Heart right ventricle (tissue), 16 donors: ENCODE results near the gene GLDN. TPM values are rescaled to one million over a fixed set of nuclear protein-coding genes. Genes with fewer than 3 reads are reported as not detected.
"Not testable (repeated sequence)": the region's sequence is repeated elsewhere in the genome, so short reads cannot be mapped to it uniquely, and the experiment has no call there.

Experiments used
- ATAC-seq, 8 donors: fragments of 200-7000 bp; cut with Tn5 transposase; one replicate each; pipeline ENCODE4 v1.9.1; 2020; ENCODE audit warnings: mild to moderate bottlenecking in 8 of 8, moderate library complexity in 8 of 8, moderate number of reproducible peaks in 1 of 8
- DNase-seq, 2 donors: peaks; one replicate each; pipeline ENCODE4 v3.0.0-alpha.2; 2020
- H3K27ac ChIP-seq, 10 donors: fragments of 200-600 bp; sonication (generic) in 2 of 10; one replicate each; pipeline versions ENCODE4 v1.5.0 to v1.8.0; 2020 to 2022; ENCODE audit warnings: mild to moderate bottlenecking in 3 of 10
- H3K27me3 ChIP-seq, 7 donors: fragments of 200-600 bp; one replicate each; pipeline ENCODE4 v1.8.0; 2021 to 2022; ENCODE audit warnings: mild to moderate bottlenecking in 2 of 7
- H3K36me3 ChIP-seq, 9 donors: fragments of 200-600 bp; sonication (generic) in 1 of 9; one replicate each; pipeline versions ENCODE4 v1.5.0 to v1.8.0; 2020 to 2022; ENCODE audit warnings: mild to moderate bottlenecking in 2 of 9
- H3K4me1 ChIP-seq, 9 donors: fragments of 200-600 bp; sonication (generic) in 1 of 9; one replicate each; pipeline versions ENCODE4 v1.5.0 to v1.8.0; 2020 to 2022; ENCODE audit warnings: mild to moderate bottlenecking in 4 of 9
- H3K4me3 ChIP-seq, 10 donors: fragments of 200-600 bp; sonication (generic) in 2 of 10; one replicate each; pipeline versions ENCODE4 v1.5.0 to v1.8.0; 2020 to 2022; ENCODE audit warnings: mild to moderate bottlenecking in 7 of 10, moderate library complexity in 2 of 10
- H3K9me3 ChIP-seq, 11 donors: fragments of 200-600 bp in 10 of 11; sonication (generic) in 2 of 11; one replicate each; pipeline versions ENCODE4 v1.5.0 to v1.8.0; 2013 to 2022; ENCODE audit warnings: mild to moderate bottlenecking in 2 of 11, control low read depth in 1 of 11, moderate library complexity in 1 of 11
- CTCF ChIP-seq, 9 donors: fragments of 200-600 bp; sonication (generic) in 2 of 9; IDR thresholded peaks; one replicate each; pipeline versions ENCODE4 v1.5.0 to v1.8.0; 2021 to 2022; ENCODE audit warnings: antibody characterized with exemption in 9 of 9, mild to moderate bottlenecking in 5 of 9, moderate library complexity in 1 of 9
- WGBS, 2 donors: extraction: QIAGEN DNeasy Blood & Tissue Kit; methylation state at CpG; one replicate each; pipeline ENCODE4 v1.1.7; 2013; ENCODE audit warnings: inconsistent platforms in 1 of 2; 5-methylcytosine and 5-hydroxymethylcytosine counted together
- intact Hi-C, 10 donors: fragments of 100-400 bp; cut with DNase I; formaldehyde crosslinking; loops; one replicate each; pipeline versions ENCODE4 v1.11.1 to v1.14.2; 2022
- polyA plus RNA-seq, 2 donors: library from polyadenylated mRNA; stranded (reverse); fragments of 200-250 nt; gene quantifications; one replicate each; pipeline ENCODE4 v1.2.3, GENCODE V29; 2013
- total RNA-seq, 10 donors: library from RNA; stranded (reverse); fragmentation: NEBNext Ultra II Directional in 3 of 10; extraction: Animal tissue kit (Norgen Biotek cat#: 25700) in 3 of 10; gene quantifications; one replicate each; pipeline versions ENCODE4 v1.2.1 to v1.2.4, GENCODE V29; 2021 to 2023
- donor health status: Arrhythmogenic right ventricular cardiomyopathy.
- donor health status: ischemic (EF 13 %, LVEDD 7.1; RV severe dilation, severe dysfunction).
- donor health status: healthy with polysubstance abuse.
- donor health status: DM: no; HTN: yes; CAD: no.
- donor health status: DM: no; HTN: no; CAD: no.
- donor health status: ischemic (EF 25% LVEDD 6.9; RV normal size, moderate dysfunction).
- donor health status: ischemic (EF 25% LVEDD 5.7; RV mildly dilated, moderate dysfunction).
- donor health status: healthy.
- donor health status: DM: yes; HTN: yes; CAD: no.
- donor health status: Ischemic cardiomyopathy.
- donor health status: ischemic (EF 35%, LVEDD 5.7; RV mildly dilated, moderate dysfunction).
- donor health status: nonischemic (EF 11% LVEDD 7.7; RV severe dilation, severe dysfunction).
- donor health status: DM: yes; HTN: yes; CAD: no.
- donor health status: PGD.
- donor health status: ischemic (EF 29% LVEDD 5.4; RV normal size, mild dysfunction).
- donor health status: nonischemic (EF 23%, LVEDD 6.1; RV moderate dilation, normal function).

Gene GLDN
- total and polyA plus RNA-seq, 12 donors: 0.65 to 19.8 (median 10.9) TPM

GRCh38 chr15:51403946-51404695 is 62.7 kb downstream of the GLDN start:
- Histone ChIP-seq H3K27ac (no peak overlapping the region), H3K4me1 (peaks cover 0 to 6% (median 0%) of the 10 kb centered on the region in 9 donors), H3K36me3 (no peaks in the 10 kb centered on the region), H3K9me3 (no peaks in the 10 kb centered on the region), H3K4me3 (no peak overlapping the region), H3K27me3 (peaks cover 0 to 3% (median 0%) of the 10 kb centered on the region in 7 donors)
- ATAC-seq: no peak
- 82 to 86% methylated on average over 9 of the region's 9 CpGs for WGBS, 2 donors
- intact Hi-C loops: loop anchor here in 2 of 10 donors (2.0 to 5.0 kb wide), 2 partner anchors 241 to 242 kb away; no protein-coding TSS in a partner anchor
- no peak for TF ChIP-seq CTCF (IDR thresholded peaks at IDR 0.05)
- DNase-seq: no peak

- intact Hi-C loops: no loop called here
- Histone ChIP-seq H3K4me1 (peaks cover 0 to 6% (median 0%) of the 10 kb centered on the region in 9 donors), H3K36me3 (no peaks in the 10 kb centered on the region), H3K27me3 (peaks cover 0 to 3% (median 0%) of the 10 kb centered on the region in 7 donors), H3K9me3 (no peaks in the 10 kb centered on the region), H3K27ac (no peak overlapping the region), H3K4me3 (no peak overlapping the region)
- TF ChIP-seq CTCF (IDR thresholded peaks at IDR 0.05): no peak
- ATAC-seq (no peak), DNase-seq (no peak)
- 73 to 82% methylated on average over 11 of the region's 11 CpGs for WGBS, 2 donors
Observed at GRCh38 chr15:51405693-51406523, 64.5 kb downstream of the GLDN start.

GRCh38 chr15:51414256-51414860 is 72.9 kb downstream of the GLDN start:
- DNase-seq (no peak), ATAC-seq (no peak)
- no peaks in the 10 kb centered on the region for H3K4me1 ChIP-seq
- H3K36me3 ChIP-seq: no peaks in the 10 kb centered on the region
- WGBS, 2 donors: 85 to 90% methylated on average over 4 of the region's 4 CpGs
- no peaks in the 10 kb centered on the region for H3K27me3 ChIP-seq
- no peak overlapping the region for H3K4me3 ChIP-seq
- no peak for TF ChIP-seq CTCF (IDR thresholded peaks at IDR 0.05)
- no peak overlapping the region for H3K27ac ChIP-seq
- intact Hi-C loops: no loop called here
- no peaks in the 10 kb centered on the region for H3K9me3 ChIP-seq

- H3K4me3 ChIP-seq: no peak overlapping the region
- ATAC-seq (no peak), DNase-seq (no peak)
- no peaks in the 10 kb centered on the region for H3K27me3 ChIP-seq
- H3K4me1 ChIP-seq: no peaks in the 10 kb centered on the region
- no peak overlapping the region for H3K27ac ChIP-seq
- H3K36me3 ChIP-seq: no peaks in the 10 kb centered on the region
- 47 to 49% methylated on average over 4 of the region's 4 CpGs for WGBS, 2 donors
- no peak for TF ChIP-seq CTCF (IDR thresholded peaks at IDR 0.05)
- intact Hi-C loops: no loop called here
- no peaks in the 10 kb centered on the region for H3K9me3 ChIP-seq
Observed at GRCh38 chr15:51416129-51416528, 74.7 kb downstream of the GLDN start.

GRCh38 chr15:51423040-51423439 is 81.6 kb downstream of the GLDN start:
- 93 to 99% methylated on average over 7 of the region's 16 CpGs for WGBS, 2 donors
- H3K27ac ChIP-seq, DNase-seq, intact Hi-C loops, H3K4me3 ChIP-seq, H3K9me3 ChIP-seq, ATAC-seq, H3K27me3 ChIP-seq, H3K4me1 ChIP-seq, H3K36me3 ChIP-seq: not testable (repeated sequence)
